Measurements from ENCODE around the gene WDR62.

The WDR62 gene

GRCh38 chr19:36110487-36111199 lies 55.9 kb downstream of the WDR62 start, which contains the start of gene OVOL3:
OVOL3 (plus strand) TSS chr19:36111143; CDS start chr19:36111203, 60 bp downstream.
- H3K36me3 ChIP-seq (ENCODE audit: control insufficient read depth in 1 of 2, insufficient read depth in 2 of 2, low read length in 2 of 2) = peaks cover 4 to 21% of the 10 kb centered on the region in 2 donors
- H3K27ac ChIP-seq (ENCODE audit: low read depth, low read length) = no peak within 1 kb of the TSS
- peaks cover 10 to 16% of the 10 kb centered on the region in 2 donors for H3K4me1 ChIP-seq (ENCODE audit: control insufficient read depth in 1 of 2, insufficient read depth in 2 of 2, low read length in 2 of 2)
- no peak within 1 kb of the TSS for H3K9ac ChIP-seq (ENCODE audit: low read depth in 1 of 2, low read length in 2 of 2)
- H3K9me3 ChIP-seq (ENCODE audit: control insufficient read depth in 1 of 2, low read length in 2 of 2) = no peaks in the 10 kb centered on the region
- H3K27me3 ChIP-seq (ENCODE audit: control insufficient read depth in 1 of 2, insufficient read depth in 2 of 2, low read length in 2 of 2) = no peaks in the 10 kb centered on the region
- no peak within 1 kb of the TSS for H3K4me3 ChIP-seq (ENCODE audit: low read depth in 1 of 2, low read length in 2 of 2)

DNA sequence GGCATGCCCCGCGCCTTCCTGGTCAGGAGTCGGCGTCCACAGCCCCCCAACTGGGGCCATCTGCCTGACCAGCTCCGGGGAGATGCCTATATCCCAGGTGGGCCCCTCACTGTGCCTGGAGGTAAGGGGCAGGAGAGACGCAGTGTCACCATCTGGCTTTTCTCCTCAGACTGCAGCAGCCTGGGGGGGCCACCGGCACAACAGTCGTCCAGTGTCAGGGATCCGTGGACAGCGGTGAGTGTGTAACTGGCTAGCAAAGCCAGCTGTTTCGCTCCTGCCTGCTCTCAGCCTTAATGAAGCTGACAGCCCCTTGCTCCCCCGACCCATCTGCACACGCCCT lies 56.5 kb downstream of the WDR62 start:
- H3K27ac ChIP-seq (ENCODE audit: low read depth, low read length) = no peak overlapping the region
- peaks cover 4 to 18% of the 10 kb centered on the region in 2 donors for H3K36me3 ChIP-seq (ENCODE audit: control insufficient read depth in 1 of 2, insufficient read depth in 2 of 2, low read length in 2 of 2)
- no peaks in the 10 kb centered on the region for H3K27me3 ChIP-seq (ENCODE audit: control insufficient read depth in 1 of 2, insufficient read depth in 2 of 2, low read length in 2 of 2)
- no peak overlapping the region for H3K4me3 ChIP-seq (ENCODE audit: low read depth in 1 of 2, low read length in 2 of 2)
- no peak overlapping the region for H3K9ac ChIP-seq (ENCODE audit: low read depth in 1 of 2, low read length in 2 of 2)
- H3K4me1 ChIP-seq (ENCODE audit: control insufficient read depth in 1 of 2, insufficient read depth in 2 of 2, low read length in 2 of 2) = peaks cover 13 to 20% of the 10 kb centered on the region in 2 donors
- no peaks in the 10 kb centered on the region for H3K9me3 ChIP-seq (ENCODE audit: control insufficient read depth in 1 of 2, low read length in 2 of 2)

DNA sequence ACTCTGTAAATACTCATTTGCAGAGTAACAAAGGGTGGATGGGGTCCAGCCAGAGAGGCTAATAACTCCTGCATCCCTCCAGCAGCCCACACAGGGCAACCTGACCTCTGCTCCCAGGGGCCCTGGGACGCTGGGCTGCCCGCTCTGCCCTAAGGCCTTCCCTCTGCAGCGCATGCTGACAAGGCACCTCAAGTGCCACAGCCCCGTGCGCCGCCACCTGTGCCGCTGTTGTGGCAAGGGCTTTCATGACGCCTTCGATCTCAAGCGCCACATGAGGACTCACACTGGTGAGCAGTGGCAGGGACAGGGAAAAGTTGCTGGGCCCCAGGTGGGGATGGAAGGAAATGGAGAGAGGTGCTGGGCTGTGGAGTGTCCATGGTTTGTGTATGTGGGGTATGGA lies 58.0 kb downstream of the WDR62 start:
- Histone ChIP-seq H3K4me3 (ENCODE audit: low read depth in 1 of 2, low read length in 2 of 2) (no peak overlapping the region), H3K36me3 (ENCODE audit: control insufficient read depth in 1 of 2, insufficient read depth in 2 of 2, low read length in 2 of 2) (peaks cover 4 to 18% of the 10 kb centered on the region in 2 donors), H3K9ac (ENCODE audit: low read depth in 1 of 2, low read length in 2 of 2) (no peak overlapping the region)

GRCh38 chr19:36113425-36113824 lies 58.7 kb downstream of the WDR62 start:
- Histone ChIP-seq H3K27me3 (ENCODE audit: control insufficient read depth in 1 of 2, insufficient read depth in 2 of 2, low read length in 2 of 2) (no peaks in the 10 kb centered on the region), H3K9ac (ENCODE audit: low read depth in 1 of 2, low read length in 2 of 2) (no peak overlapping the region), H3K9me3 (ENCODE audit: control insufficient read depth in 1 of 2, low read length in 2 of 2) (no peaks in the 10 kb centered on the region), H3K4me1 (ENCODE audit: control insufficient read depth in 1 of 2, insufficient read depth in 2 of 2, low read length in 2 of 2) (peaks cover 16 to 28% of the 10 kb centered on the region in 2 donors), H3K27ac (ENCODE audit: low read depth, low read length) (no peak overlapping the region), H3K36me3 (ENCODE audit: control insufficient read depth in 1 of 2, insufficient read depth in 2 of 2, low read length in 2 of 2) (peaks cover 4 to 18% of the 10 kb centered on the region in 2 donors), H3K4me3 (ENCODE audit: low read depth in 1 of 2, low read length in 2 of 2) (peak overlapping the region; percentile 94 to 96)

More for the DNA sequence above, 58.0 kb downstream of the WDR62 start:
- no peaks in the 10 kb centered on the region for H3K9me3 ChIP-seq (ENCODE audit: control insufficient read depth in 1 of 2, low read length in 2 of 2)
- no peak overlapping the region for H3K27ac ChIP-seq (ENCODE audit: low read depth, low read length)
- H3K27me3 ChIP-seq (ENCODE audit: control insufficient read depth in 1 of 2, insufficient read depth in 2 of 2, low read length in 2 of 2) = no peaks in the 10 kb centered on the region
- H3K4me1 ChIP-seq (ENCODE audit: control insufficient read depth in 1 of 2, insufficient read depth in 2 of 2, low read length in 2 of 2) = peaks cover 16 to 28% of the 10 kb centered on the region in 2 donors

DNA sequence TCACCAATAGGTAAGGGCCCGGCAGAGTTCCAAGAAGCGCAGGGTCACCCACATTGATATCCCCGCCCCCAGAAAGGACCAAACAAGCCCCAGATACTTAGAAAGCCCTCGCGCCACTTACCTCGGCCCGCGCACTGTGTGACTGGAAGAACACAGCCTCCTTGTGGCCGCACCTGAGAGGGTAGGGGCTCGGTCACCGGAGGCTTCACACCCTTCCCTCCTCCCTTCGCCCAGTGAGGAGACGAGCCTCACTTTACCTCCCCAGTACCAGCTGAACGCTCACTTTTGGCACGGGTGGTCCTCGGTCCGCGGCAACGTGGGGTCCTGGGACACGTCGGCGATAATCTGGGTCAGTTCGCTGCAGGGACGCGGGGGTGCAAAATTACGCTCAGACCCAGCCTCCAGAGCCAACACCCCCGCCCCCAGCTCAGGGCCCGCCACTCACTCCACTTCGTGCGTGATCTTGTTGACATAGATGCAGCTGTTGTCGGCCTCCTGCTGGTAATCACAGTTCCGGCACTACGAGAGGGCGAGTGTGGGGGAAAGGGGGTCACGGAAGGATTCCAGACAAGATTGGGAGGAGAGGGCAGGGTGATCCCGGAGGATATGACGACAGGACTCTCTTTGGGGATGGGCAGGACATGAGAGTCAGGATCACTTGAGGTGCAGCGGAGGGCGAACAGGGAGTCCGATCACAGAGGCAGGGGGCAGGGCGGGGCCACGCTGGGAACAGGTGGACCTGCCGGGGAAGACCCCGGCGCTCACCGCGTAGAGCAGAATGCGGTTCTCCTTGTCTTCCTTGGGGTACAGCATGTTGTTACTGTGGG lies 59.4 kb downstream of the WDR62 start:
- Histone ChIP-seq H3K27me3 (ENCODE audit: control insufficient read depth in 1 of 2, insufficient read depth in 2 of 2, low read length in 2 of 2) (no peaks in the 10 kb centered on the region), H3K4me3 (ENCODE audit: low read depth in 1 of 2, low read length in 2 of 2) (peak overlapping the region; percentile 94 to 96), H3K36me3 (ENCODE audit: control insufficient read depth in 1 of 2, insufficient read depth in 2 of 2, low read length in 2 of 2) (peaks cover 4 to 24% of the 10 kb centered on the region in 2 donors), H3K4me1 (ENCODE audit: control insufficient read depth in 1 of 2, insufficient read depth in 2 of 2, low read length in 2 of 2) (peaks cover 16 to 28% of the 10 kb centered on the region in 2 donors), H3K9ac (ENCODE audit: low read depth in 1 of 2, low read length in 2 of 2) (peak overlapping the region; percentile 83 to 92), H3K27ac (ENCODE audit: low read depth, low read length) (peak overlapping the region; percentile 80), H3K9me3 (ENCODE audit: control insufficient read depth in 1 of 2, low read length in 2 of 2) (no peaks in the 10 kb centered on the region)

GRCh38 chr19:36114721-36115452 lies 60.2 kb downstream of the WDR62 start, which contains the start of gene POLR2I:
POLR2I (minus strand) TSS chr19:36114875; CDS start chr19:36114856, 19 bp downstream.
- Histone ChIP-seq H3K9ac (ENCODE audit: low read depth in 1 of 2, low read length in 2 of 2) (peak within 1 kb of the TSS; percentile 83 to 92), H3K4me1 (ENCODE audit: control insufficient read depth in 1 of 2, insufficient read depth in 2 of 2, low read length in 2 of 2) (peaks cover 16 to 28% of the 10 kb centered on the region in 2 donors), H3K9me3 (ENCODE audit: control insufficient read depth in 1 of 2, low read length in 2 of 2) (no peaks in the 10 kb centered on the region), H3K27me3 (ENCODE audit: control insufficient read depth in 1 of 2, insufficient read depth in 2 of 2, low read length in 2 of 2) (no peaks in the 10 kb centered on the region), H3K36me3 (ENCODE audit: control insufficient read depth in 1 of 2, insufficient read depth in 2 of 2, low read length in 2 of 2) (peaks cover 4 to 30% of the 10 kb centered on the region in 2 donors), H3K4me3 (ENCODE audit: low read depth in 1 of 2, low read length in 2 of 2) (peak within 1 kb of the TSS; percentile 94 to 96), H3K27ac (ENCODE audit: low read depth, low read length) (peak within 1 kb of the TSS; percentile 80)

- Histone ChIP-seq H3K9ac (ENCODE audit: low read depth in 1 of 2, low read length in 2 of 2) (peak within 1 kb of the TSS; percentile 83 to 92), H3K9me3 (ENCODE audit: control insufficient read depth in 1 of 2, low read length in 2 of 2) (no peaks in the 10 kb centered on the region), H3K27me3 (ENCODE audit: control insufficient read depth in 1 of 2, insufficient read depth in 2 of 2, low read length in 2 of 2) (no peaks in the 10 kb centered on the region), H3K4me3 (ENCODE audit: low read depth in 1 of 2, low read length in 2 of 2) (peak within 1 kb of the TSS; percentile 94 to 96), H3K36me3 (ENCODE audit: control insufficient read depth in 1 of 2, insufficient read depth in 2 of 2, low read length in 2 of 2) (peaks cover 8 to 36% of the 10 kb centered on the region in 2 donors), H3K27ac (ENCODE audit: low read depth, low read length) (peak within 1 kb of the TSS; percentile 80), H3K4me1 (ENCODE audit: control insufficient read depth in 1 of 2, insufficient read depth in 2 of 2, low read length in 2 of 2) (peaks cover 16 to 28% of the 10 kb centered on the region in 2 donors)
Measured at GRCh38 chr19:36115453-36116343, 61.0 kb downstream of the WDR62 start, which contains the start of gene TBCB. TBCB (plus strand) TSS chr19:36115468; CDS start chr19:36115561, 93 bp downstream.

GRCh38 chr19:36116344-36116637 lies 61.6 kb downstream of the WDR62 start:
- Histone ChIP-seq H3K9me3 (ENCODE audit: control insufficient read depth in 1 of 2, low read length in 2 of 2) (no peaks in the 10 kb centered on the region), H3K27ac (ENCODE audit: low read depth, low read length) (no peak overlapping the region), H3K4me3 (ENCODE audit: low read depth in 1 of 2, low read length in 2 of 2) (peak overlapping the region; percentile 94 to 96), H3K36me3 (ENCODE audit: control insufficient read depth in 1 of 2, insufficient read depth in 2 of 2, low read length in 2 of 2) (peaks cover 8 to 36% of the 10 kb centered on the region in 2 donors), H3K27me3 (ENCODE audit: control insufficient read depth in 1 of 2, insufficient read depth in 2 of 2, low read length in 2 of 2) (no peaks in the 10 kb centered on the region), H3K4me1 (ENCODE audit: control insufficient read depth in 1 of 2, insufficient read depth in 2 of 2, low read length in 2 of 2) (peaks cover 16 to 28% of the 10 kb centered on the region in 2 donors), H3K9ac (ENCODE audit: low read depth in 1 of 2, low read length in 2 of 2) (peak overlapping the region; percentile 53 to 54)
